Iris pigment epithelial cell (primary cell): ENCODE data around the gene HS3ST2.
"Not testable (repeated sequence)": the region's sequence is repeated elsewhere in the genome, so short reads cannot be mapped to it uniquely, and the experiment has no call there.

Experiments used
- DNase-seq: peaks from one replicate; pipeline ENCODE4 v3.0.0-alpha.2; 2011; ENCODE audit warnings: low read depth

Gene HS3ST2

GRCh38 chr16:22813223-22813947 lies 577 bp upstream of the HS3ST2 start:
- peak; percentile 26 for DNase-seq

DNA sequence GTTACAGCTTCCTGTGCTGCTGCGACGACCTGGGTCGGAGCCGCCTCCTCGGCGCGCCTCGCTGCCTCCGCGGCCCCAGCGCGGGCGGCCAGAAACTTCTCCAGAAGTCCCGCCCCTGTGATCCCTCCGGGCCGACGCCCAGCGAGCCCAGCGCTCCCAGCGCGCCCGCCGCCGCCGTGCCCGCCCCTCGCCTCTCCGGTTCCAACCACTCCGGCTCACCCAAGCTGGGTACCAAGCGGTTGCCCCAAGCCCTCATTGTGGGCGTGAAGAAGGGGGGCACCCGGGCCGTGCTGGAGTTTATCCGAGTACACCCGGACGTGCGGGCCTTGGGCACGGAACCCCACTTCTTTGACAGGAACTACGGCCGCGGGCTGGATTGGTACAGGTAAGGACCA lies 746 bp downstream of the HS3ST2 start:
- DNase-seq: no peak

- DNase-seq: no peak
Observed at GRCh38 chr16:22815863-22816262, 1.9 kb downstream of the HS3ST2 start.

- DNase-seq: no peak
Observed at GRCh38 chr16:22816475-22816874, 2.5 kb downstream of the HS3ST2 start.

DNA sequence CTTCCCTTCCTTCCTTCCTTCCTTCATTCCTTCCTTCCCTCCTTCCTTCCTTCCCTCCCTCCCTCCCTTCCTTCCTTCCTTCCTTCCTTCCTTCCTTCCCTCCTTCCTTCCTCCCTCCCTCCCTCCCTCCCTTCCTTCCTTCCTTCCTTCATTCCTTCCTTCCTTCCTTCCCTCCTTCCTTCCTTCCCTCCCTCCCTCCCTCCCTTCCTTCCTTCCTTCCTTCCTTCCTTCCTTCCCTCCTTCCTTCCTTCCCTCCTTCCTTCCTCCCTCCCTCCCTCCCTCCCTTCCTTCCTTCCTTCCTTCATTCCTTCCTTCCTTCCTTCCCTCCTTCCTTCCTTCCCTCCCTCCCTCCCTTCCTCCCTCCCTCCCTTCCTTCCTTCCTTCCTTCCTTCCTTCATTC lies 4.8 kb downstream of the HS3ST2 start:
- not testable (repeated sequence) for DNase-seq

DNA sequence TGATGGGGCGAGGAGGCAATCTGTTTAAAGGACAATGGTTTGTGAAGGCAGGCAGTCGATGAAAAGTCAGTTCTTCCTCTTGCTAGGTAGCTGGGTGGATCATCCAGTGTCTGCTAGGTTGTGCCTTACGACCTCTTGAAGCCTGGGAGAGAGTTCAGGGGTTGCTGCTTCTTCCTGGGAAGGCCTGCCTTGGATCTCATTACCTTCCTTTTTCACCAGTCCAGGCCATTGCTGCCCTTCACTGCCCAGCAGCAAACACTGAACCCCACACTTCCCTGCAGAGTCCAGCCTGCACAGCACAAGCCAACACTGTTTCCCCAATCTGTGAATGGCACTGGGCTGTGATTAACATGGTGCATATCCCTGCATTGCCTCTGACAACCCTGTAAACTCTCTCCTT lies 24.7 kb downstream of the HS3ST2 start:
- no peak for DNase-seq

DNA sequence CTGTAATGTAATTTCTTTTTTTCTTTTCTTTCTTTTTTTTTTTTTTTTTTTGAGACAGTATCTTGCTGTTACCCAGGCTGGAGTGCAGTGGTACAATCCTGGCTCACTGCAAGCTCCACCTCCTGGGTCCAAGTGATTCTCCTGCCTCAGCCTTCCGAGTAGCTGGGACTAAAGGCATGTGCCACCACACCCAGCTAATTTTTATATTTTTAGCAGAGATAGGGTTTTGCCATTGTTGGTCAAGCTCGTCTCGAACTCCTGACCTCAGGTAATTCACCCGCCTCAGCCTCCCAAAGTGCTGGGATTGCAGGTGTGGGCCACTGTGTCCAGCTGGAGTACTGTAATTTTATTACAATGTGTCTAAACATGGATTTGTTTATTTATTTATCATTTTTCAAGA lies 28.1 kb downstream of the HS3ST2 start:
- DNase-seq: not testable (repeated sequence)

- DNase-seq: no peak
Observed at GRCh38 chr16:22843122-22843521, 29.2 kb downstream of the HS3ST2 start.

DNA sequence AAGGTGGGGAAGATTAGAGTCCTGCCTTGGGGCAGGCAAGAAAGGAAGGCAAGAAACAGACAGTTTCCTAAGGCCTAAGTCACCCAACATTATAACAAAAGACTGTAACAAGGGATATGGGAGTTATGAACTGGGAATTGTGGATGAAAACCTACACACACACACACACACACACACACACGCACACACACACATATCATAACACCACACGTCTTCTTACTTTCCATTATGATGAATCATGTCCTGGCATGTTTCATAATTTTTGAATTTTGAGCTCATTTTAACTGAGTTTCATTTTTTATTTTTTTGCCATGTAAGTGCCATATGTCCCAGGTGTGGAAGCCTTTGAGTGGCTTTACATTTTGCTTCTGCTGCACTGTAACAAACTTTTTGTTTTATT lies 29.9 kb downstream of the HS3ST2 start:
- peak; percentile 4 for DNase-seq

DNA sequence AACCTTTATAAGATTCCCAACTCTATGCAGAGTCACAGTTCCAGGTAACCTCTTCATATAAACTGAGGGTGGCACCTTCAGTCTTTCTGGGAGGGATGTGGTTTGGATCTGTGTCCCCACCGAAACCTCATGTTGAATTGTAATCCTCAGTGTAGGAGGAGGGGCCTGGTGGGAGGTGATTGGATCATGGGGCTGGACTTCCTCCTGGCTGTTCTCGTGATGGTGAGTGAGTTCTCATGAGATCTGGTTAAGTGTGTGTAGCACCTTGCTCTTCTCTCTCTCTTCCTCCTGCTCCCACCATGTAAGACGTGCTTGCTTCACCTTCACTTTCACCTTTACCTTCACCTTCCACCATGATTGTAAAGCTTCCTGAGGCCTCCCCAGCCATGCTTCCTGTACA lies 30.5 kb downstream of the HS3ST2 start:
- DNase-seq: no peak

GRCh38 chr16:22847100-22847499 lies 33.1 kb downstream of the HS3ST2 start:
- no peak for DNase-seq

- no peak for DNase-seq
Observed at GRCh38 chr16:22847690-22848089, 33.7 kb downstream of the HS3ST2 start.

- DNase-seq: no peak
Observed at GRCh38 chr16:22848451-22848850, 34.5 kb downstream of the HS3ST2 start.

DNA sequence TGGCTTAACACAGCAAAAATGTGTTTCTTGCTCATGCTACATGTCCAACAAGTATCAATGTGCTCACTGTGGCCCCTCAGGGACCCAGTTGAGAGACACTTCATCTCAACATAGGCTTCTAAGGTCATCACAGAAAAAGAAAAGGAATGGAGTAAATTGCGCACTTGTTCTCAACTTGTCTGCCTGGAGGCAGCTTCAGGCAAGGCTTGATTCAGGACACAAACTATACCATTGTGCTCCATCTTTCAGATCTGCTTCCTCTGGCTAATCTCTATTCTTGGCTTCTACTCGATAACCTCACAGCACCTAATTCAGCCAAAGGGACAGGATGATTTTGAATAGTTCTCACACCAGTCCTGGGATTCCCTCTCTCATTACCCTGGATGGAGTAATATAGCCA lies 35.6 kb downstream of the HS3ST2 start:
- DNase-seq: no peak

- DNase-seq: no peak
Observed at GRCh38 chr16:22855231-22855630, 41.3 kb downstream of the HS3ST2 start.

GRCh38 chr16:22857296-22858025 lies 43.5 kb downstream of the HS3ST2 start:
- DNase-seq: no peak

- no peak for DNase-seq
Observed at GRCh38 chr16:22859925-22860324, 46.0 kb downstream of the HS3ST2 start.

- DNase-seq: no peak
Observed at GRCh38 chr16:22861580-22861979, 47.6 kb downstream of the HS3ST2 start.

GRCh38 chr16:22862046-22862445 lies 48.1 kb downstream of the HS3ST2 start:
- DNase-seq: no peak

GRCh38 chr16:22864375-22864774 lies 50.4 kb downstream of the HS3ST2 start:
- DNase-seq: no peak

DNA sequence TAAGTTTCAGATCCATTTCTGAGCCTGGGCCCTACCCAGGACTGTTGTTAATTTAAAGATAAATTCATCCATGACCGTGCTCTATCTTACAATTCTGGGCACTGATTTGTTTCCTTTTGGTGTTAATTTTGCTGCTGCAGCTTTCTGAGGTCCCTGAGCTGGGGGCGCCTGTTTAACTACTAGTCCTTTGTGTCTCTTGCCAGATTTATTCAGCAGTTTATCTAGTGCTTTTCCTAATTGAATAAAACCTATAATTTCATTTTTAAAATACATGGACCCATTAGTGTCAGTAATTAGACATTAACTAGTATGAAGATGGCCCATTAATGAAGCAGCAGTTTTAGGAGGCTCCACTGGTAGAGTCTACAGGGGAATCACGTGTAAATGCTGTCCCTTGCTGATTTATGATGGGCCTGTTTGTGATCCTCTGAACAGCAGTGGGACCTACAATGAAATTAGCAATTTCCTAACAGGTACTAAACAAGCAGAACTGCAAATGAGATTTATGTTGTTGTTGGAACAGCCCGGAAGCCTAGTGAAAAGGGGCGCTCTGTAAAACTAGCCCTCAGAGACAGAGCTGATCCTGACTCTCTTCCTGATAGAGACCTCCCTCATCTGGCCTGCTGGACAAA lies 54.7 kb downstream of the HS3ST2 start:
- no peak for DNase-seq

DNA sequence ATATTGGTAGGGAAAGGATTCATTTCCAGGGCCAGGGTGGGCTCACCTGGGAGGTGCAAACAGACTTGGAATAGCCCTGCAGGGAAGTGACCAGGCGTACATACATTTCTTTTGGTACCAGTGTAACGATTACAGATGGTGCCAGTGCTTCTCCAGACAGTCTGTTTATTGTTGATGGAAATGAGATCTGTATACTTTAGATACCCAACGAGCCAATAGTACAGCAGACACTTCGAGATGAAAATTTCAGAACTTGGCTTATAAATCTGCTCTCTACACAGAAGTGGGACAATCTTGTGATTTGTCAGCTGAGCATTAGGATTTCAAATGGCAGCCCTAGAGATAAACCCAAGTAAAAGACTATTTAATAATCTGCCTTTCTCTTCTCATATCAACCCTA lies 57.9 kb downstream of the HS3ST2 start:
- DNase-seq: no peak

- no peak for DNase-seq
Observed at GRCh38 chr16:22874394-22874793, 60.4 kb downstream of the HS3ST2 start.
